GM12891 (cell line): ENCODE results near the gene TMED1.

ENCODE experiments used
- POLR2A ChIP-seq: IDR thresholded peaks from 2 replicates; pipeline ENCODE4 v1.6.1; 2011; ENCODE audit warnings: low read depth, low read length, control low read depth
- POLR2AphosphoS5 ChIP-seq: IDR thresholded peaks from 2 replicates; pipeline ENCODE4 v1.6.1; 2011; ENCODE audit warnings: low read depth, low read length, control low read depth
- TAF1 ChIP-seq: IDR thresholded peaks from 2 replicates; pipeline ENCODE4 v1.6.1; 2011; ENCODE audit warnings: low read depth, low read length, control low read depth

- TF ChIP-seq TAF1, result no peak
- no peak for TF ChIP-seq POLR2A
- TF ChIP-seq POLR2AphosphoS5, result no peak
Observed at GRCh38 chr19:10850631-10851030, 14.6 kb upstream of the TMED1 start.
